ENCODE results near the gene BBC3. TPM values are rescaled to one million over a fixed set of nuclear protein-coding genes. Genes with fewer than 3 reads are reported as not detected.

The BBC3 gene
- total RNA-seq, 1 donor from 2014 or later = 2.8 TPM

GRCh38 chr19:47203254-47203653, 27.7 kb downstream of the BBC3 start:
- Histone ChIP-seq H3K27ac (no peak overlapping the region), H4K20me1 (ENCODE audit: low read depth) (peaks cover 7% of the 10 kb centered on the region), H3K9me3 (ENCODE audit: low read depth) (no peaks in the 10 kb centered on the region), H3K36me3 (no peaks in the 10 kb centered on the region), H3K4me2 (no peak overlapping the region), H3K4me3 (no peak overlapping the region), H3K27me3 (no peaks in the 10 kb centered on the region), H3F3A (ENCODE audit: low read depth) (peaks cover 30% of the 10 kb centered on the region), H3K79me2 (ENCODE audit: low read depth) (no peaks in the 10 kb centered on the region), H3K9ac (no peak overlapping the region), H2AFZ (replicated peaks) (no peak overlapping the region), H3K4me1 (no peaks in the 10 kb centered on the region)
- TF ChIP-seq CTCF (IDR thresholded peaks at IDR 0.05) = no peak
- TF ChIP-seq EZH2 (IDR thresholded peaks at IDR 0.05) = no peak
- no peak for TF ChIP-seq EZH2phosphoT487 (IDR thresholded peaks at IDR 0.05)
- Mint-ChIP-seq H3K27me3 (ENCODE audit: insufficient read depth, low read depth) (peaks cover 3% of the 10 kb centered on the region), H3K4me3 (no peak overlapping the region), H3K9me3 (no peaks in the 10 kb centered on the region), H3K4me1 (no peaks in the 10 kb centered on the region), H3K36me3 (peaks cover 27% of the 10 kb centered on the region), H3K27ac (no peak overlapping the region)
- DNase-seq (ENCODE audit: low spot score) = no peak

- H2AFZ ChIP-seq (replicated peaks) = no peak overlapping the region
- no peaks in the 10 kb centered on the region for H3K4me1 Mint-ChIP-seq
- no peaks in the 10 kb centered on the region for H3K27me3 Mint-ChIP-seq (ENCODE audit: insufficient read depth, low read depth)
- no peak for DNase-seq (ENCODE audit: low spot score)
- peaks cover 31% of the 10 kb centered on the region for H3K36me3 Mint-ChIP-seq
- peaks cover 5% of the 10 kb centered on the region for H4K20me1 ChIP-seq (ENCODE audit: low read depth)
- no peak overlapping the region for H3K27ac Mint-ChIP-seq
- no peaks in the 10 kb centered on the region for H3K27me3 ChIP-seq
- no peak overlapping the region for H3K4me3 ChIP-seq
- H3K79me2 ChIP-seq (ENCODE audit: low read depth) = no peaks in the 10 kb centered on the region
- H3K9me3 Mint-ChIP-seq = no peaks in the 10 kb centered on the region
- H3F3A ChIP-seq (ENCODE audit: low read depth) = peaks cover 8% of the 10 kb centered on the region
- H3K9me3 ChIP-seq (ENCODE audit: low read depth) = no peaks in the 10 kb centered on the region
- H3K4me1 ChIP-seq = no peaks in the 10 kb centered on the region
- no peak overlapping the region for H3K9ac ChIP-seq
- no peak overlapping the region for H3K4me3 Mint-ChIP-seq
- no peak for TF ChIP-seq EZH2phosphoT487 (IDR thresholded peaks at IDR 0.05)
- TF ChIP-seq EZH2 (IDR thresholded peaks at IDR 0.05) = no peak
- H3K27ac ChIP-seq = no peak overlapping the region
- H3K36me3 ChIP-seq = peaks cover 6% of the 10 kb centered on the region
- H3K4me2 ChIP-seq = no peak overlapping the region
Measured at GRCh38 chr19:47200530-47200929, 30.5 kb downstream of the BBC3 start.

- H3K9me3 Mint-ChIP-seq = no peaks in the 10 kb centered on the region
- H3K4me1 ChIP-seq = no peaks in the 10 kb centered on the region
- H3K36me3 Mint-ChIP-seq = peaks cover 23% of the 10 kb centered on the region
- no peak overlapping the region for H3K4me3 Mint-ChIP-seq
- H3K27me3 ChIP-seq = no peaks in the 10 kb centered on the region
- peaks cover 2% of the 10 kb centered on the region for H3F3A ChIP-seq (ENCODE audit: low read depth)
- no peaks in the 10 kb centered on the region for H3K4me1 Mint-ChIP-seq
- peaks cover 2% of the 10 kb centered on the region for H3K27me3 Mint-ChIP-seq (ENCODE audit: insufficient read depth, low read depth)
- no peak overlapping the region for H3K4me2 ChIP-seq
- no peak overlapping the region for H2AFZ ChIP-seq (replicated peaks)
- H3K9me3 ChIP-seq (ENCODE audit: low read depth) = no peaks in the 10 kb centered on the region
- peaks cover 12% of the 10 kb centered on the region for H4K20me1 ChIP-seq (ENCODE audit: low read depth)
- DNase-seq (ENCODE audit: low spot score) = no peak
- no peak overlapping the region for H3K4me3 ChIP-seq
- TF ChIP-seq EZH2 (IDR thresholded peaks at IDR 0.05) = no peak
- TF ChIP-seq CTCF (IDR thresholded peaks at IDR 0.05) = no peak
- no peak for TF ChIP-seq EZH2phosphoT487 (IDR thresholded peaks at IDR 0.05)
- peaks cover 12% of the 10 kb centered on the region for H3K79me2 ChIP-seq (ENCODE audit: low read depth)
- peaks cover 6% of the 10 kb centered on the region for H3K36me3 ChIP-seq
- H3K27ac Mint-ChIP-seq = no peak overlapping the region
- H3K9ac ChIP-seq = no peak overlapping the region
- no peak overlapping the region for H3K27ac ChIP-seq
Measured at GRCh38 chr19:47197141-47197540, 33.9 kb downstream of the BBC3 start.

GRCh38 chr19:47195434-47195833, 35.6 kb downstream of the BBC3 start:
- Mint-ChIP-seq H3K27me3 (ENCODE audit: insufficient read depth, low read depth) (peaks cover 2% of the 10 kb centered on the region), H3K27ac (no peak overlapping the region), H3K36me3 (peaks cover 24% of the 10 kb centered on the region), H3K9me3 (no peaks in the 10 kb centered on the region), H3K4me1 (peaks cover 6% of the 10 kb centered on the region), H3K4me3 (no peak overlapping the region)
- Histone ChIP-seq H3K79me2 (ENCODE audit: low read depth) (peaks cover 26% of the 10 kb centered on the region), H3F3A (ENCODE audit: low read depth) (peaks cover 2% of the 10 kb centered on the region), H4K20me1 (ENCODE audit: low read depth) (peaks cover 19% of the 10 kb centered on the region), H3K27me3 (no peaks in the 10 kb centered on the region), H3K36me3 (peaks cover 6% of the 10 kb centered on the region), H3K4me2 (no peak overlapping the region), H3K9ac (no peak overlapping the region), H3K4me3 (no peak overlapping the region), H3K4me1 (no peaks in the 10 kb centered on the region), H3K9me3 (ENCODE audit: low read depth) (no peaks in the 10 kb centered on the region), H2AFZ (replicated peaks) (no peak overlapping the region), H3K27ac (no peak overlapping the region)
- TF ChIP-seq EZH2 (IDR thresholded peaks at IDR 0.05) = no peak
- TF ChIP-seq EZH2phosphoT487 (IDR thresholded peaks at IDR 0.05) = no peak
- TF ChIP-seq CTCF (IDR thresholded peaks at IDR 0.05) = no peak
- DNase-seq (ENCODE audit: low spot score) = no peak

All from neural progenitor cell (in vitro differentiated cells).